HepG2 (cell line): ENCODE results near the gene PIGR.

Experiments used
- CHD2 ChIP-seq: IDR thresholded peaks from 2 replicates; pipeline ENCODE4 v1.6.1; 2011; ENCODE audit warnings: low read depth, low read length, improper control_type of control experiment
- CTCF ChIP-seq: sonication (generic); formaldehyde crosslinking; IDR thresholded peaks from 2 replicates; pipeline ENCODE4 v1.5.0; 2020; ENCODE audit warnings: mild to moderate bottlenecking, missing genetic modification reagents, moderate library complexity
- GTF2F1 ChIP-seq: fragments of 150-350 bp; IDR thresholded peaks from 2 replicates; pipeline ENCODE4 v1.6.1; 2014; ENCODE audit warnings: low read length
- NFYB ChIP-seq: sonication (generic); formaldehyde crosslinking; IDR thresholded peaks from 2 replicates; pipeline ENCODE4 v1.4.0; 2020; ENCODE audit warnings: missing genetic modification reagents
- PBX2 ChIP-seq: IDR thresholded peaks from 2 replicates; pipeline ENCODE4 v1.6.1; 2016; ENCODE audit warnings: control low read depth
- POLR2A ChIP-seq, 2 experiments: IDR thresholded peaks; 2 replicates each; pipeline ENCODE4 v1.6.1; 2011; ENCODE audit warnings: low read depth in 2 of 2, low read length in 2 of 2, mild to moderate bottlenecking in 1 of 2, moderate library complexity in 1 of 2; ENCODE audit not compliant: insufficient read depth in 1 of 2
- PRDM15 ChIP-seq: sonication (generic); formaldehyde crosslinking; IDR thresholded peaks from 2 replicates; pipeline ENCODE4 v1.4.0; 2020; ENCODE audit warnings: missing genetic modification reagents
- SALL1 ChIP-seq: sonication (generic); formaldehyde crosslinking; IDR thresholded peaks from 2 replicates; pipeline ENCODE4 v1.8.0; 2022; ENCODE audit warnings: mild to moderate bottlenecking, missing genetic modification reagents
- STAT6 ChIP-seq: sonication (generic); formaldehyde crosslinking; IDR thresholded peaks from 2 replicates; pipeline ENCODE4 v1.4.0; 2020; ENCODE audit warnings: missing genetic modification reagents, mild to moderate bottlenecking, borderline replicate concordance
- ZFP91 ChIP-seq: sonication (generic); formaldehyde crosslinking; IDR thresholded peaks from 2 replicates; pipeline ENCODE4 v1.9.0; 2022; ENCODE audit warnings: missing genetic modification reagents, mild to moderate bottlenecking, borderline replicate concordance
- ZNF615 ChIP-seq: sonication (generic); formaldehyde crosslinking; IDR thresholded peaks from 2 replicates; pipeline ENCODE4 v1.5.0; 2020; ENCODE audit warnings: mild to moderate bottlenecking, missing genetic modification reagents, borderline replicate concordance

- no peak for TF ChIP-seq ZNF615 (CRISPR knock-in tag)
- TF ChIP-seq ZFP91 (CRISPR knock-in tag) = no peak
- no peak for TF ChIP-seq STAT6 (CRISPR knock-in tag)
- no peak for TF ChIP-seq CTCF (CRISPR knock-in tag)
- no peak for TF ChIP-seq CHD2
- TF ChIP-seq SALL1 (CRISPR knock-in tag) = no peak
- no peak for TF ChIP-seq PRDM15
- TF ChIP-seq POLR2A (IDR thresholded peaks at IDR 0.05; ENCODE audit: insufficient read depth in 1 of 2, low read depth in 2 of 2, low read length in 2 of 2) = no peak
- no peak for TF ChIP-seq NFYB (CRISPR knock-in tag)
- no peak for TF ChIP-seq PBX2 (CRISPR knock-in tag)
- TF ChIP-seq GTF2F1 = no peak
These were observed 40.1 kb upstream of the PIGR start for GRCh38 chr1:206986402-206986801.
